Measurements from ENCODE around the gene ATG2A.

ATG2A gene

DNA sequence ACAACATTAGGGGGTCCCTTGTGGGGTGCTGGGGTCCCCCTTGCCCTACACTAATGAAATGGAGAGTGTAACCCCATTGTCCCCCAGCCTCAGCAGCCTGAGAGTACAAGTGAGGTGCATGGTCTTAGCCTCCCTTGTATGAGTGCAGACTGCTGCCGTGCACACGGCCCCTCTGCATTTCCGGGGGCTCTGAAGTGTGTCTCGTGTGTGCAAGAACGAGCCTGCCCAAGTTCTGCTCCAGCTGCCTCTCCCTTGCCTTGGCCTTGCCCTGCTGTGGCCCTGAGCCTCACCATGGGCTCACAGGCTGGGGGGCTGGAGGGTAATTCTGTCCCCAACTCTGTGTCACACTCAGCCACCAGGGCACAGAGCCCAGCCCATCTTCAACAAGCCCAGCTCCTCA, 33.4 kb downstream of the ATG2A start:
- DNase-seq: no peak

DNA sequence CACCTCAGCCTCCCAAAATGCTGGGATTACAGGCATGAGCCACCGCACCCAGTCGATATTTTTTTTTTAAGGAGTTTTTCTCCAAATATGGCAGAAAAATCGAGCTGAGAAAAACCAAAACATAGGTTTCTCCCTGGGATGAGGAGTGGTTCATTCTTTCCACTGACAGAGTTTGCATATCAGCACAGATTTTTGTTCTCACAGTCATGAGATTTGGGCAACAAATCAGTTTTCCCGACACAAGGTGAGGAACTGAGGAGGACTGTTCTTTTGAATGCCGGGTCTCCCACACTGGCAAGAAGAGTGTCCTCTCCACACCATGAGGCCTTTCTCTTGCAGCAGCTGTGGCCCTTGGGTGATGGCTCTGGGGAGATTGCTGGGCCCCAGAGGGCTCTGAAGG, 34.8 kb downstream of the ATG2A start:
- no peak for DNase-seq

DNA sequence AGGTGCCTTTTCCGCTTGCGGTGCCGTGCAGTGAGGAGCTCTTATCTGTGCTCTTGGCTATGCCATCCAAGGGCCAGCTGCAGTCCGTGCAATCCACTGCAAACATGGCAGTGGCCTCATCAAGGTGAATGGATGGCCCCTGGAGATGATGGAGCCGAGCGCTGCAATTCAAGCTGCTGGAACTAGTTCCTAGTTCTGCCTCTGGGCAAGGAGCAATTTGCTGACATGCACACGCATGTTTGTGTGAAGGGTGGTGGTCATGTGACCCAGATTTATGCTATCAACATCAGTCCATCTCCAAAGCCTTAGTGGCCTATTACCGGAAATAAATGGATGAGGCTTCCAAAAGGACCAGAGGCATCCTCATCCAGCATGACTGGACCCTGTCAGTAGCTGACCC, 35.5 kb downstream of the ATG2A start:
- no peak for DNase-seq

DNA sequence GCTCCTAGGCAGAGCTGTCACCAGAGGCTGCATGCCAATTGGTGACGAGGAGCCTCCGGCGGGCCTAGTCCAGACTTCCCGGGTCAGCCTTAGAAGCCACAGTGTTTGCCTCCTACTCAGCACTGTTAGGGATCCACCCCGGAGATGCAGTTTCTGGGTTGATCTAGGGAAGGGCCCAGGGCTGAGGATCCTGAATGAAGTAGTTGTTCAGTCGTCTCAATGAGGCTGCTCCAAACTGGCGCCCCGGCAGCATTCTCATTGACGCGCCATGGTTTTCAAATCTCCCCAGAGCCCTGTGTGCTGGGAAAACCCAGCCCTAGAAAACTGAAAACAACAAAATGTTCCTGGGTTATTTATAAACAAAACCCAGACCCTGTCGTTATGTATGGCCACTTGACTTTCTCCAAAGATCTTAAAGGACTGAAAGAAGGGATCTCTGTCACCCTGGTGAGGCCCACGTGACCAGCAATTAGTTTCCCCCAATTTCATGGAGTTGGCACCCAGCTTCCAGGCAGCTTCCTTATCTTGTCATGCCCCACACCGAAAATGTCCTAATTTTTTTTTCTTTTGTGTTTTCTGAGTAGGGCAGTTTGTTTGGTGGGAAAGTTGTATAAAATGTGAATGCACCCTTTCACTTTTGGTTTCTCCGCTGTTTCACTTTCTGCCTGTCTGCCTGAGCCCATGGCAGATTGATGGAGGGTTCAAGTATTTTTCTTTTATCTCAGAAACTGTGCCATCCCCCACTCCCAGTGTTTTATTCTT, 36.6 kb downstream of the ATG2A start:
- DNase-seq: no peak

DNA sequence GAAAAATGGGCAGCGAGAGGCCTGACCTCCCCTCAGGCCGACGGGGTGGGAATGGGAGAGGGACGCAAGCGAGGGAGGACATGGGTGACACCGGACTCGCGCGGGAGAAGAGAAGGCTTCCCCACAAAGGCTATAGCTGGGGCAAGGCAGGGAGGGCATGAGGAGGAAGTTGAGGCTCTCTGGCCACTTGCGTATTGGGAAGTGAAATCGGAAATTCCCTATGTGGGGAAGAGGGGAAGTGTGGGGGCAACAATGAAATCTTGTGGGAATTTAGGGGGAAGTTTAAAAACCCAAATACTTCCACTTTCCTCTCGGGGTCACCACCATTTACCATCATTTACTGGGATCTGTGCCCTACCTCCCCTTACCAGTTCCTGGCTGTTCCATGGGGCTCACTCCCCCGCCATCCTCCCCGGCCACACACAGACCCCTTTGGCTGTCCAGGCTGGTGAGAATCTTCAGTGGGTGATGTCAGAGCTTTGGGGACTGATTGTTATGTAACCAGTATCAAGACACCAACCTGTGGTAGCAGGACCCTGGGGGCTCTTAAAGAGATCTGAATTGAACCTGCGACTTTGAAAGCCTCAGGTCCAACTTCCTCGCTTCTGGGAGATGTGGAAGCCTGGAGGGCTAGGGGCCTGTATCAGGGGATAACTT, 37.6 kb downstream of the ATG2A start:
- peak; percentile 50 for DNase-seq

DNA sequence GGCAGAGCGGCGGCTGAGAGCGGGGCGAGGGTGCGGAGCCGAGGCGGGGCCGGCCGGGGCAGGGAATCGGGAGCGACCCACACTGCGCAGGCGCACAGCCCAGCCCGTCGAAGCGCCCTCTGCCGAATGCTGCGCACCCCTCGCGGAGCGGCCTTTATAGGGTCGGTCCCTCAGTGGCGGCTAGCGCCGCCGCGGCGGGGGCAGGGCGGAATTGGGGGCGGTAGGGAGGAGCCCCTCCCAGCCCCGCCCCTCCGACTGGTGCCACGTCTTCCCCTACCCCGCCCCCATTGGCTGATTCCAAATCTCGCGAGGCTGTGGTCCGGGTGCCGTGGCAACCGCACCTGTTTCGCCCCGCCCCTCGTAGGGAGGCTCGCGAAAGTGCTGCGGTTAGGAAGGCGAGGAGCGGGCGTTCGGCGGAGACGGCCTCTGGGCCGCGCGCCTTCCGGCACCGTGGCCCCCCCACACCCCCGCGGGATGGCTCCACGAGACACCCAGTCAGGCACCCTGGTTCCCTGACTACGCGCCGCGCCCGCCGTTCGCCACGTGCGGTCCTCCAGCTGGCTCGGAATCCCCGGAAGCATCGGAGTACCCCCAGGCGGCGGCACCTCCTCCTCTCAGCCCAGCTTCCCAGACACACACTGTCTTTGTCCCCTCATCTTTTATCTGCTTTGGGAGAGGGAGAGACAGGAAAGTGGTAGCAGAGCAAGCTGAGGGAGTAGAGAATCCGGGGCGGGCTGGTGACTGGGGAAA, 38.3 kb downstream of the ATG2A start, which contains the start of gene EHD1:
Gene EHD1, minus strand, starts transcription at position 128 of the 750 bp plus-strand sequence. CDS start 157 bp downstream, outside the sequence.
- peak; percentile 100 for DNase-seq

DNA sequence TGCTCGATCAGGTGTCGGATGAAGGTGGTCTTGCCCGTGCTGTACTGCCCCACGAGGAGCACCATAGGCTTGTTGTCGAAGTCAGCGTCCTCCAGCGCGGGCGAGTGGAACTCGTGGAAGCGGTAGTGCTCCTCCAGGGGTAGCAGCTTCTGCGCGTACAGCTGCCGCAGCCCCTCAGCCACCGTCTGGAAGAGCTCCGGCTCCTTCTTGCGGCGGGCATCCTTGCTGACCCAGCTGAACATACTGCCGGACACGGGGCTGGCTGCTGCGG, 38.9 kb downstream of the ATG2A start:
- DNase-seq: no peak

DNA sequence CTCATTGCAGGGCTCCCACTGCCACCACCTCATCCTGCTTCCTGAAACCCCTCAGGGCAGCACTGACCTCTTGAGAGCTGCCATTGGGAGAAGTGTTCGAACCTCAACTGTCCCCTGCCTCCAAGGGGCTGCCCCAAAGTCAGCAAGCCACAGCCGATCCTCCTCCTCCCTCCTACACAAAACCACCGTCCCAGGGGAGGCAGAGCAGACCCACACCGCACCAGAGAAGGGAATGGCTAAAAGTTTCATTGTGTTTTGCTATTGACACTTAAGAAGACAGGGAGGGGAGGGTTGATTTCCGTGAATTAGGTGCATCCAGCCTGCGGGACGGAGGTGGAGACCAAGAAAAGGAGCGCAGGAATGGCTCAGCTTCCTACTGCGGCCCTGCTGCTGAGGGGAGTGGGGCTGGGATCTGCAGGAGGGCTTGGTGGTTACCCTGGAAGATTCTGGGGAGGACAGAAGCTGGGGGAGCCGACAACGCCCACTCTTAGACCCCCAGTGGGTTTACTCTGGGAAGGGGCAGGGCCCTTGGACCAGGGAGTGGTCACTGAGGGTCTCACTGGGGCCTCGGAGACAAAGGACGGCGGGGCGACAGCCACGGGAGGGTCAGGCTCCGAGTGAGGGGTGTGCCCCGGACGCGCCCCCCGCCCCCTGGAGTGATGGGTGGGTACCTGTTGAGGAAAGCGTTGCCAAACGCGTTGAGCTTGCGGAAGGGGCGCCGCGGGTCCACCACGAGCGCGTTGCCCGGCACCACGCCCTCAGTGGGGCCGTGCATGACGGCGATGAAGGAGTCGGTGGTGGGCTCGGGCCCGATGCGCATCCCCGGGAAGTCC, 39.4 kb downstream of the ATG2A start:
- no peak for DNase-seq

DNA sequence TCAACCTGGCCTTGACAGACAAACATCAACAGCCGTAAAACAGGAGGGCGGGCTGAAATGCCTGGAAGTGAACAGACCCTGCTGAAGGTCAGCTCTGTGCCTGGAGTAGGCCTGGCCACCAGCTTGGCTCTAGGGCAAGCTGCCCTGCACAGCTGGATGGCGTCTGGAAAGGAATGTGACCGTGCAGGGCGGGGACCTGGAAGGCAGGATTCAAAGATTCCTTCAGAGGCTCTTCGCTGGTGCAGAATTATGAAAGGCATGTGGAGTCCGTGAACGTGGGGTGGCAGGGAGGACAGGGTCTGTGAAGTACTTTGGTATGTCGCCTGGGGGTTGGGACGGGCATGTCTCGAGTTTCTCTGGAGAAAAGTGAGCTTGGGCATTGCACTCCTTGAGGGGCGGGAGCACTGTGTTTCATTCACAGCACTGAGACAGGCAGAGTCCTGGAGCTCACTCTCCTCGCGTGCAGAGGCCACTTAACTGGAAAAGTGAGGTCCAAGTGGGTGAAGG, 40.1 kb downstream of the ATG2A start:
- DNase-seq: no peak

DNA sequence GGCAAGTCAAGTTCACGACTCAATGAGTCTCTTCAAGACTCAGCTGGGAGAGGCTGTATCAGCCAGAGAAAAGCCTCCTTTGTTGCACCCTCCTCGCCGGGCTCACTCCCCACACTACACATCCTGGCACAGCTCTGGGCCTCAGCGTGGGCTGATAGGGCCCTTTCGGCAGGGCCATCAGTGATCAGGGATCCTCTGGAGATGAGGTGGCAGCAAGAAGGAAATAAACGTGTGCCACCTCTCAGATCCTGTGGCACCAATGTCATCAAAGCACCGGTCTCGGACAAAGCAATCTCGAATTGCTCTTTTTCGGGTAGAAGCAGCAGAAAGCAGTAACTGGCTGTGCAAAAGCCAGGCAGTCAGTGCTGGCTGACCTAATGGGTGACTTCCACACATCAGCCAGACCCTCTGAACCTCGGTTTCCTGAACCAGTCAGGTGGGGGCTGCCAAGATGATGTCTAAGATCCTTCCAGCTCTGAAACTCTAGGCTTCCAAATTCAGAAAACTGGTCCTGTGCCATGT, 40.7 kb downstream of the ATG2A start:
- no peak for DNase-seq

DNA sequence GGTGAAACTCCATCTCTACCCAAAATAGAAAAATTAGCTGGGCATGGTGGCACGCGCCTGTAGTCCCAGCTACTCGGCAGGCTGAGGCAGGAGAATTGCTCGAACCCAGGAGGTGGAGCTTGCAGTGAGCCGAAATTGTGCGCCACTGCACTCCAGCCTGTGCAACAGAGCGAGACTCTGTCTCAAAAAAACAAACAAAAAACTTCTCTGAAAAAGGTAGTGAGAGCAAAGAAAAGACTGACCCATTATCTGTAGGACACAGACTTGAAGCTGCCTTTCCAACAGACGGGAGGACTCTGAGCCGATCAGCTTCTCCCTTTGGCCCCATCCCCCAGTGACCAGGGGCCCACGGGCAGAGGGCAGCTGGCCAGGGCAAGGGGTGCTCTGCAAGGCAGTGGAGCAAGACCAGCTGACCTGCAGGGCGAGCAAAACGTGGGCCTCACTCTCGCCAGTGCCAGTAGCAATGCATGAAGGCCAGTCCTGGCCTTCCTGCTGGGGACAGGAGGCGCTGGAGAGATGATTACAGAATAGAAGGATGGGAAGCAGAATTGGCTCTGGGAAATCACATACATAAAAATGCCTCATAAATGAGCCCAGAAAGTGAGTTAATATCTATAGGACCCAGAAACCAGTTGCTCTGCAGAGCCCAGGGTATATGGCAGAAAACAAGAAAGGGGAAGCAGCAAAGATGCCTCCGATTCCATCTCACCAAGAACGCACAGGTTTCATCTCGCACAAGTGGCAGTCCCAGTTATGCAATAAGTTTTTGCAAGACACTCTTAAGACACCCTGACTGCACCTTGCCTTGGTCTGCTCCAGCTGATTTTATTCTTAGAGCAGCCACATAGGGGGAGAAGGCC, 41.4 kb downstream of the ATG2A start:
- DNase-seq: no peak

DNA sequence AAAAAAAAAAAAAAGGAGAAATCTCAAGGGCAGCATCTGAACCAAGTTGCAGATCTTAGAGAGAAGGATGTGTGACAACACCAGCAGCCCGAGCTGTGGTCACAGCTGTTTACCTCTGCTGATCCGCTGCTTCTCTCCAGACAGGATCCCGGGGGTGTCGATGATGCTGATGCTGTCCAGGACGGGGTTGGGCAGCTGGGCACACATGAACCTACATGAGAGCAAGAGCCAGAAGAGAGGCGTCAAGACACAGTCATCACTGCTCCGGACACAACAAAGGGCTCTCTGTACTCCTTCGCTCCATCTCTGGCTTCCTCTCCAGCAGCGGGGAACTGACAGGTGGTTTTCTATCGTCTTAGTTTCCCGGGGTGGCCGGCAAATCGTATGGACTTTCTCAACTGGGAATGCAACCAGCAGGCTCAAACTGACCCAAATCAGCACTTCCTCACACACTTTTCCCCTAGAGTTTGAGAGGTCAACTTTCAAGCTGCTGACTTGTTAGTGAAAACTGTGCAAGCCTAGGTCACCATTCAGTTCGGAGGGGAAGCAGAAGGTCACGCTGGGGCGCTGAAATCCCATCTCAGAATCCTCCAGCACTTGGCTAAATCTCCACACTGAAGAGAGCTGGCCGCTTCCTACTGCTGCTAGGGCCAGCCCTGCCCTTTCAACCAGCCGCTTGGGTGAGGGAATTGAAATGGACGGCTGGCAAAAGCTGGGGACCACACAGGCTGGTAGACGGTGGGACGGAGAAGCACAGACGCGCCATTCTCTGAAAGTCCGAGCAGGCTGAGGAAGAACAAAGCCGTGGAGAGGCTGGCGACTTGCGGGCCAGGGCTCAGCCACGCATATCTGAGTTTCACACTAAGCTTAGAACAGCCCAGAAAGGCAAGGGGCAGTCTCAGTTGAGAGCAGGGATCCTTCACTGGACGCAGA, 42.4 kb downstream of the ATG2A start:
- DNase-seq: no peak

DNA sequence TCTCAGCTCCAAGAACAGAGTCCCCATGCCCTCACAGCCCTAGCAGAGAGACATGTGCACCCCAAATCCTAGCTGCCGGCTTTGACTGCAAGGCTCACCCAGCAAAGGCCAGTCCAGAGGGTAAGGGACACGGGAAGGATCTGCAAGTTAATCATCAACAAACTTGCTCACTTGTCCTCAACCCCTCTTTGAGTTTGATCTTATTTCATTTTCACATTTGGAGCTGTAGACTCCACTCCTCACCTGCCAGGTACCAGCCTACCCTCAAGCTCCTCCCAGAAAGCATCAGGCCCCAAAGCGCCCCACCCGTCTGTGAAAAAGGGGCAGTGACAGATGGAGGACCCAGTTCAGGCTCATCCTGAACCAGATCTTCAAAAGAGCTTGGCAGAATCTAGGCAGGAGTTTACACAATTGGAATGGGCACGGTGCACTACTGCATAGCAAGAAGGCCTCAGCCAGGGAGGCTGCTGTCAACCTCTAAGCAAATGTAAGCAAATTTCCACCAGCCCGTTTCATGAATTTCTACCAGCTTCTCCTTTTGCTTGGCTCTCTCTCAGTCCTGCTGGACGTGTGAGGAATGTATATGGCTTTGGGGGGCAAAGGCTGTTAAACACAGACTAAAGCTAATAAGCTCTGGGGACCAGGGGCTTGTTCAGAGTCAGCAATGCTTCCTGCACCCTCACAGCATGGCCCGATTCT, 44.1 kb downstream of the ATG2A start:
- no peak for DNase-seq

DNA sequence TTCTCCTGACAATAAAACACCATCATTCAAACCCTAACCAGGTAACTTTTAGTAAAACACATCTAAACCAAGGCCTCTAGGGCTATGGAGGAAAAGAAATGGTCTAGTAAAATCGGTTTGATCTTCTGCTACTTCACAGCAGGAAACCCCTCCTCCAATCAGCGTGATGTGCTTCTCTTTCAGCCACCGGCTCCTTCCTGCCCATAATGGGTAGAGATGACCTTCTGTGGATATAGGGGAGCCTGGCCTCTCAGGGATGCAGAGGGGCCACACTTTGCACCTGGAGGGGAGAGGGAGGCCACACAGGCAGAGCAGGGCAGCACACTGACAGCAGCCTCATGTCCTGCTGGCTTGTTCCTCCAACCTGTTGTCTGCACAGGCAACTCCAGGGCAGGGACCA, 45.5 kb downstream of the ATG2A start:
- DNase-seq: no peak

DNA sequence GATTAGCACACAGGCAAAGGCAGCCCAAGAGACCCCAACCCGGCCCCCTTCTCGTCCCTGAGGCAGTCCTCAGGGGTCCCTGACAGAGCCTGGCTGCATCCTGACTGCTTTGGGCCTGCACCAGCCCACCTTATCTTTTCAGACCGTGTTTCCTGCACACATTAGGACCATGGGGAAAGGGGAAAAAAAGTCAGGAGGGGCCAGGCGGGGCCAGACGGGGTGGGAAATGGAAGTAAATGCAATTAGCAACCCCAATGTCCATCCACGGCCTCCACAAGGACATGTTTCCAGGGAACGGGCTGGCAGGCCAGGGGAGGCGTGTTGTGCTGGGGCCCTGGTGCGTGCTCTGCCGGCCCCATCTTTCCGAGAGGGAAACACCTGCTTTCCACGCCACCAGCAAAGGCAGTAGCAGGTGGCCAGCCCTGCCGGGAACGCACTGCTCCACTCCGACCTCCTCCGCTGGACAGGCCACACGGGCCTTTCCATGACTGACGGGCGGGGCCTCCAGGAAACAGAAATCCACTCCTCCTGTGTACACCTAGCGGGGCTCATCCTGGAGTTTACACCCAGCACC, 46.0 kb downstream of the ATG2A start:
- DNase-seq: no peak

DNA sequence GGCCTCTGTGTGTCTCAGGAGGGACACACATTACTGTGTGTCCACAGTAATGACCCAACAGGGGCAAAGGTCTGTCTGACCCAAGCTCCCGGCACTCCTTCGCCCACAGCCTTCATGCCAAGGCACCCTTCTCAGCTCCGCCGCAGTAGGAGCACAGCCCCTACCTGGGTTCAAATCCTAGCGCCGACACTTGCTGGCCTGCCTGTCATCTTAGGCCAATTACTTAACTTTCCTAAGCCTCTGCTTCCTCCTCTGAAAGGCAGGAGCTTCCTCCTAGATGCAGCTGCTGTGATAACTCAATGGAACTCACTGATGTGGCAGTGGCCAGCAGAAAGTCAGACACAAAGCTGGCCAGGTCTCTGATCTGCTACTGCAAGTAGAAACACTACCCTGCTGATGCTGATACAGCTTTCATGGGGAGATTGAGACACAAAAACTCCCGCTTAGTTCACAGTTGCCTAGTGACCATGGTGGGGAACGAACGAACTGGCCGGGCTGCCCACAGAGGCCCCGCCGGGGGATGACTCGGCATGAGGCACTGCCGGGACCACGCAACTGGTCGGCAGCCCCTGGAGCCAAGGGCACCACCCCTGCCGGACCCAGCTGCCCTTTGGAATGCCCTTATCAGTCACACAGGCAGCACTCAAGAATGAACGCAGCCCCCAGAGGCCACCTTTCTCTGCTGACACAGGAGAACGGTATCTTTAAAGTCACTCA, 46.7 kb downstream of the ATG2A start:
- no peak for DNase-seq

DNA sequence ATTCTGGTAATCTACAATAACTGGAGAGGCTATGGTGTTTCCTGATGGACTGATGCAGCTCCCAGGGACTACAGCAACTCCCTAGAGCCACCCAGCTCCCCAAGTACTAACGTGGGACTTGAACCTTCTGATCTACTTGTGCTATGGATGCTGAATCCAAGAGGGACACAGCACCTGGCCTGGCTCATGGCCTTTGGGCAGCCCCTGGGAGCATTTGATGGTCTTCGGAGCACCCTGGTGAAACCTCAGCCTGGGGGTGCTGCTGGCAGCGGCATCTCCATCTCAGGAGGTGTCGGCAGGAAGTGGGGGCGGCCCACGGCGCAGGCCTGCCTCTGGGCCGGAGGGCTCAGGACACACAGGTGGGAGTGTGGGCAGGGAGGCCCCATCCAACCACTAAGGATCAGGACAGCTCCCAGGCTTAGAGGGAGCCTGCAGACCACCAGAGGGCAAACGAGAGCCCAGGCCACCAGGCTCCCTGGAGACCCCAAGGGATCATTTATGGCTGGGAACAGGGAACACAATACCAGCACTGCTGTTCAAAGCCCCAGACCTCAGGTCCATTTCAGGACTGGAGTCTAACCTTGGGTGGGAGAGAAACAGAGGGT, 47.3 kb downstream of the ATG2A start:
- no peak for DNase-seq

DNA sequence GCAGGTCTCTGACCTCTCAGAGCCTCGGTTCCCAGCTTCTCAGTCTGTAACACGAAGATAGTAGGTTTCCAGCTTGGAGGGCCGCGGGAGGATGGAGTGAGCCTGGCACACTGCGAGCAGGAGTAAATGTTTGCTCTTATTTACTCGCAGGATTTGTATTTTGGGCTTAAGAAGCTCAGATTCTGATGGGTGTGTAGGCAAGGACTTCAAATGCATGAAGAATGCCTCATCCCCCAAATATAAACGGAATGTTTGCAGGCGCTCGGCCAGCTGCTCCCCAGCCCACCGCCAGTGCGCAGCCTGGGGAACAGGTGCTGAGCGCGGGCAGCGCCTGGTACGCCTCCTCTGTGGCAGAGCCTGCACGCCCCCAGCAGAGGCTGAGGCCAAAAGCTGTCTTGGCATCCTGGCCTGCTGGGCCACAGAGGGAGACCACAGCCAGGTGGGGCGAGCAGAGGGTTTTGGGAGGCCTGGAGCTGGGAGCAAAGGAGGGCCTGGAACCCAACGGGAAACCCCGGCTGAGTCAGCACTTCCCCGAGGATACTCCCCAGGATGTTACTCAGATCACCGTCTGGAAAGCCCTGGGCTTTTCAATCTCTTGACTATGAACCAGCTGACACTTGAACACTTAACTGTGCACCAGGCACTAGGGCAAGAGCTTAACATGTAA, 48.0 kb downstream of the ATG2A start:
- no peak for DNase-seq

Data from KG1 (cell line).